K562 (cell line): ENCODE measurements around the gene CNTN2. TPM values are rescaled to one million over a fixed set of nuclear protein-coding genes. Genes with fewer than 3 reads are reported as not detected.

Experiments
- ATAC-seq: fragments of 200-7000 bp; cut with Tn5 transposase; 3 replicates; pipeline ENCODE4 v1.9.1; 2020; ENCODE audit warnings: moderate library complexity
- BruUV-seq: library from RNA; stranded (reverse); fragments of 400-500 nt; replicated peaks from 2 replicates; lab custom pipeline; 2021; lab: Mats Ljungman, UMichigan
- CTCF ChIA-PET: fragments of 300-600 bp; formaldehyde crosslinking; extraction: SDS; loops from one replicate; lab custom pipeline; 2021; ENCODE audit warnings: low intra/inter-chr PET ratio; lab: Yijun Ruan, JAX
- POLR2A ChIA-PET: fragments of 300-600, 350-650 bp; sonication (Branson Sonifier 250); formaldehyde crosslinking; extraction: SDS; loops from one replicate; lab custom pipeline; 2021; ENCODE audit warnings: antibody characterized with exemption, inconsistent platforms; lab: Yijun Ruan, JAX
- DNase-seq, 4 experiments: peaks; one replicate each; pipeline versions ENCODE4 v3.0.0 to v3.0.0-alpha.2; 2011 to 2018; ENCODE audit warnings: low spot score in 3 of 4, mixed read lengths in 3 of 4; ENCODE audit errors: extremely low read depth in 1 of 4
- FAIRE-seq: peaks from 2 replicates; lab custom pipeline; 2011; peaks lifted over from hg19 to GRCh38; lab: Jason Lieb, UNC
- H2AFZ ChIP-seq: 2 replicates; pipeline ENCODE4 v1.6.0; 2011; ENCODE audit warnings: low read depth, low read length, control low read depth, inconsistent platforms
- H3K27ac ChIP-seq: fragments of 200-600 bp; 3 replicates; pipeline ENCODE4 v1.8.0; 2011; ENCODE audit warnings: low read depth, mild to moderate bottlenecking, control low read depth, inconsistent platforms, low read length, moderate library complexity, mixed read lengths; ENCODE audit errors: extremely low read depth
- H3K27me3 ChIP-seq, 2 experiments: fragments of 300-600 bp in 1 of 2; 2 replicates in 1 of 2; 3 replicates in 1 of 2; pipeline versions ENCODE4 v1.6.0 to v1.8.0; 2011; ENCODE audit warnings: inconsistent platforms in 2 of 2, low read length in 2 of 2, mild to moderate bottlenecking in 1 of 2, mixed read lengths in 1 of 2, moderate library complexity in 1 of 2; ENCODE audit not compliant: control insufficient read depth in 2 of 2, insufficient read depth in 2 of 2
- H3K36me3 ChIP-seq: fragments of 300-600 bp; 3 replicates; pipeline ENCODE4 v1.8.0; 2011; ENCODE audit warnings: mild to moderate bottlenecking, low read length, inconsistent platforms; ENCODE audit not compliant: control insufficient read depth, insufficient read depth
- H3K4me1 ChIP-seq, 2 experiments: fragments of 200-600 bp in 1 of 2; replicated peaks in 1 of 2; 2 replicates in 1 of 2; 3 replicates in 1 of 2; pipeline versions ENCODE4 v1.5.1 to v1.8.0; 2011; ENCODE audit warnings: inconsistent platforms in 2 of 2, low read length in 2 of 2, mild to moderate bottlenecking in 1 of 2, mixed read lengths in 1 of 2, moderate library complexity in 1 of 2; ENCODE audit not compliant: control insufficient read depth in 2 of 2, insufficient read depth in 2 of 2
- H3K4me2 ChIP-seq: 2 replicates; pipeline ENCODE4 v1.6.1; 2011; ENCODE audit warnings: low read length, control low read depth, inconsistent platforms, mixed read lengths; ENCODE audit not compliant: insufficient read depth
- H3K4me3 ChIP-seq: fragments of 200-600 bp; sonication (generic), shearing (Covaris generic); 2 replicates; pipeline ENCODE4 v1.5.1; 2016; ENCODE audit warnings: control low read depth, inconsistent platforms
- H3K79me2 ChIP-seq: fragments of 200-600 bp; 3 replicates; pipeline ENCODE4 v1.8.0; 2011; ENCODE audit warnings: low read length, inconsistent platforms; ENCODE audit not compliant: control insufficient read depth, insufficient read depth
- H3K9ac ChIP-seq, 2 experiments: 2 replicates each; pipeline versions ENCODE4 v1.6.0 to v1.6.1; 2011; ENCODE audit warnings: low read depth in 2 of 2, low read length in 2 of 2, control low read depth in 1 of 2, inconsistent platforms in 1 of 2, mild to moderate bottlenecking in 1 of 2, mixed read lengths in 1 of 2; ENCODE audit not compliant: insufficient read depth in 1 of 2
- H3K9me1 ChIP-seq: one replicate; pipeline ENCODE4 v1.6.0; 2011; ENCODE audit warnings: inconsistent platforms, mild to moderate bottlenecking, low read length, moderate library complexity; ENCODE audit not compliant: control insufficient read depth, insufficient read depth
- H3K9me3 ChIP-seq: replicated peaks from 2 replicates; pipeline ENCODE4 v1.5.1; 2011; ENCODE audit warnings: low read depth, low read length, inconsistent platforms; ENCODE audit not compliant: control insufficient read depth, insufficient read depth
- H4K20me1 ChIP-seq: replicated peaks from 2 replicates; pipeline ENCODE4 v1.6.1; 2011; ENCODE audit warnings: low read length, inconsistent platforms, mixed read lengths; ENCODE audit not compliant: control insufficient read depth, insufficient read depth
- BCOR ChIP-seq: fragments of 450-650 bp; IDR thresholded peaks from 2 replicates; pipeline ENCODE4 v1.6.1; 2016
- DMBX1 ChIP-seq: fragments of 250-450 bp; sonication (Bioruptor Pico); IDR thresholded peaks from 2 replicates; pipeline ENCODE4 v1.8.0; 2022; ENCODE audit warnings: inconsistent platforms, mild to moderate bottlenecking, moderate library complexity, borderline replicate concordance
- NFE2 ChIP-seq: IDR thresholded peaks from 2 replicates; pipeline ENCODE4 v1.6.1; 2014; ENCODE audit warnings: antibody characterized with exemption, low read depth
- RBM25 ChIP-seq: fragments of 200-400 bp; formaldehyde crosslinking; IDR thresholded peaks from 2 replicates; pipeline ENCODE4 v1.6.1; 2018; ENCODE audit warnings: low read length, low read depth, moderate library complexity; ENCODE audit not compliant: severe bottlenecking
- SNRNP70 ChIP-seq: fragments of 200-400 bp; formaldehyde crosslinking; optimal IDR thresholded peaks from 2 replicates; pipeline ENCODE3; 2017; ENCODE audit warnings: low read depth, low read length
- TAL1 ChIP-seq: fragments of 450-650 bp; IDR thresholded peaks from 2 replicates; pipeline ENCODE4 v1.6.1; 2016; ENCODE audit warnings: mild to moderate bottlenecking
- TEAD2 ChIP-seq: fragments of 450-650 bp; IDR thresholded peaks from 2 replicates; pipeline ENCODE4 v1.6.1; 2016; ENCODE audit warnings: missing genetic modification characterization, control low read depth, missing compliant biosample characterization
- ZFP36 ChIP-seq: fragments of 150-350 bp; IDR thresholded peaks from 2 replicates; pipeline ENCODE4 v1.6.1; 2018; ENCODE audit warnings: low read length, low read depth; ENCODE audit not compliant: partially characterized antibody
- ZNF507 ChIP-seq: conservative IDR thresholded peaks from 2 replicates; pipeline ENCODE4 v1.6.1; 2017; ENCODE audit warnings: missing genetic modification characterization, missing compliant biosample characterization
- WGBS: fragments of 100-300 bp; shearing (Covaris generic); methylation state at CpG from one replicate; pipeline ENCODE4 v1.1.6; 2016; ENCODE audit warnings: low coverage, mixed read lengths; ENCODE audit not compliant: insufficient coverage; ENCODE audit errors: missing lambda C conversion rate; 5-methylcytosine and 5-hydroxymethylcytosine counted together
- in situ Hi-C: fragments of 300-500 bp; cut with MboI; formaldehyde crosslinking; loops from 4 replicates; pipeline ENCODE4 v1.15.0; 2018; ENCODE audit warnings: inconsistent platforms, mixed read lengths
- intact Hi-C: fragments of 100-400 bp; cut with micrococcal nuclease; formaldehyde crosslinking; loops from 2 replicates; pipeline ENCODE4 v1.14.2; 2022
- polyA plus RNA-seq, 8 experiments: library from polyadenylated mRNA; depleted of rRNA in 4 of 8; stranded (reverse) in 5 of 8; unstranded in 3 of 8; fragments of >200 nt; fragmentation: Nextera tagmentation in 2 of 8; fragmentation: Illumina TruSeq in 1 of 8; extraction: Ambion mirVana in 2 of 8; extraction: Trizol in 1 of 8; gene quantifications; 2 replicates each; pipeline versions ENCODE4 v1.2.1 to v1.2.3, GENCODE V29; 2011 to 2014; ENCODE audit warnings: inconsistent platforms in 1 of 8, missing spikeins in 1 of 8
- total RNA-seq, 7 experiments: library from RNA; depleted of rRNA in 6 of 7; stranded (reverse); fragments of >200 nt in 6 of 7; fragmentation: Illumina TruSeq in 2 of 7; extraction: Trizol in 2 of 7; gene quantifications; 2 replicates each; pipeline versions ENCODE4 v1.2.1 to v1.2.3, GENCODE V29; 2011 to 2021; ENCODE audit warnings: low replicate concordance in 1 of 7
- TF ChIP-seq, protein P1 (sequence below): sonication (generic); formaldehyde crosslinking; IDR thresholded peaks from 2 replicates; pipeline ENCODE4 v1.8.1; 2023; ENCODE audit warnings: mild to moderate bottlenecking, missing genetic modification reagents
- TF ChIP-seq, protein P2 (sequence below): sonication (generic); formaldehyde crosslinking; IDR thresholded peaks from 2 replicates; pipeline ENCODE4 v1.8.1; 2022; ENCODE audit warnings: missing genetic modification reagents
- TF ChIP-seq, protein P3 (sequence below): fragments of 450-650 bp; formaldehyde crosslinking; IDR thresholded peaks from 2 replicates; pipeline ENCODE4 v1.4.0; 2020; ENCODE audit warnings: mild to moderate bottlenecking, moderate library complexity

The CNTN2 gene
- total and polyA plus RNA-seq, 9 of the 15 experiments (the other 6 are each of a cell fraction or from before 2014, with no cell fraction given): not detected

DNA sequence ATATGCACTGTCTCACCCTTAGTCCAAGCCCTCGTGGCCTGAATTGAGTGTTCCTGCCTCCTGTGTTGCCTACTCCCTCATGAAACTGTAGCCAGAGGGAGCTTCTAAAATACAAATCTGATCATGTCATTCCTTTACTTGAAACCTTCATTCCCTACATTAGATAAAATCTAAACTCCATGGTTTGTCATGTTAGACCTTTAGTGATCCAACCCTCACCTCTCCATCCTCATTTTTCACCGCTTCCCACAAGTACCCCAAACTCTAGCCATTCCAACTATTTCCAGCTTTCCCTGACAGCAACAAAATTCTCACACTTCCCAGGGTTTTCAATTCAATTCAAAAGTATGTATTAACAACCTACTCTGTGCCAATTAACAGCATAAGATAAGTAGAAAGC is 18.3 kb upstream of the CNTN2 start:
- POLR2A ChIA-PET: no interaction called here
- Histone ChIP-seq H3K4me3 (no peak overlapping the region), H4K20me1 (peaks cover 7% of the 10 kb centered on the region), H3K36me3 (no peaks in the 10 kb centered on the region), H3K79me2 (no peaks in the 10 kb centered on the region), H3K4me1 (no peaks in the 10 kb centered on the region), H3K4me2 (no peak overlapping the region), H3K9ac (no peak overlapping the region), H3K27ac (no peak overlapping the region), H2AFZ (no peak overlapping the region), H3K27me3 (peaks cover 49 to 65% of the 10 kb centered on the region in 2 experiments), H3K9me1 (no peaks in the 10 kb centered on the region), H3K9me3 (no peaks in the 10 kb centered on the region)
- 0% methylated on average over 2 of the region's 2 CpGs for WGBS
- intact Hi-C loops (no loop called here), in situ Hi-C loops (no loop called here)
- ATAC-seq: no peak
- BruUV-seq: no TSS peak
- TF ChIP-seq DMBX1 (CRISPR knock-in tag) (no peak), ZNF507 (no peak), NFE2 (no peak), RBM25 (peak; percentile 2), TEAD2 (no peak), SNRNP70 (no peak), ZFP36 (no peak), TAL1 (no peak), BCOR (peak; percentile 36; the same call in 1 of the 2 replicates)
- TF ChIP-seq, protein P1, sequence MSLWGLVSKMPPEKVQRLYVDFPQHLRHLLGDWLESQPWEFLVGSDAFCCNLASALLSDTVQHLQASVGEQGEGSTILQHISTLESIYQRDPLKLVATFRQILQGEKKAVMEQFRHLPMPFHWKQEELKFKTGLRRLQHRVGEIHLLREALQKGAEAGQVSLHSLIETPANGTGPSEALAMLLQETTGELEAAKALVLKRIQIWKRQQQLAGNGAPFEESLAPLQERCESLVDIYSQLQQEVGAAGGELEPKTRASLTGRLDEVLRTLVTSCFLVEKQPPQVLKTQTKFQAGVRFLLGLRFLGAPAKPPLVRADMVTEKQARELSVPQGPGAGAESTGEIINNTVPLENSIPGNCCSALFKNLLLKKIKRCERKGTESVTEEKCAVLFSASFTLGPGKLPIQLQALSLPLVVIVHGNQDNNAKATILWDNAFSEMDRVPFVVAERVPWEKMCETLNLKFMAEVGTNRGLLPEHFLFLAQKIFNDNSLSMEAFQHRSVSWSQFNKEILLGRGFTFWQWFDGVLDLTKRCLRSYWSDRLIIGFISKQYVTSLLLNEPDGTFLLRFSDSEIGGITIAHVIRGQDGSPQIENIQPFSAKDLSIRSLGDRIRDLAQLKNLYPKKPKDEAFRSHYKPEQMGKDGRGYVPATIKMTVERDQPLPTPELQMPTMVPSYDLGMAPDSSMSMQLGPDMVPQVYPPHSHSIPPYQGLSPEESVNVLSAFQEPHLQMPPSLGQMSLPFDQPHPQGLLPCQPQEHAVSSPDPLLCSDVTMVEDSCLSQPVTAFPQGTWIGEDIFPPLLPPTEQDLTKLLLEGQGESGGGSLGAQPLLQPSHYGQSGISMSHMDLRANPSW (CRISPR knock-in tag): no peak
- TF ChIP-seq, protein P2, sequence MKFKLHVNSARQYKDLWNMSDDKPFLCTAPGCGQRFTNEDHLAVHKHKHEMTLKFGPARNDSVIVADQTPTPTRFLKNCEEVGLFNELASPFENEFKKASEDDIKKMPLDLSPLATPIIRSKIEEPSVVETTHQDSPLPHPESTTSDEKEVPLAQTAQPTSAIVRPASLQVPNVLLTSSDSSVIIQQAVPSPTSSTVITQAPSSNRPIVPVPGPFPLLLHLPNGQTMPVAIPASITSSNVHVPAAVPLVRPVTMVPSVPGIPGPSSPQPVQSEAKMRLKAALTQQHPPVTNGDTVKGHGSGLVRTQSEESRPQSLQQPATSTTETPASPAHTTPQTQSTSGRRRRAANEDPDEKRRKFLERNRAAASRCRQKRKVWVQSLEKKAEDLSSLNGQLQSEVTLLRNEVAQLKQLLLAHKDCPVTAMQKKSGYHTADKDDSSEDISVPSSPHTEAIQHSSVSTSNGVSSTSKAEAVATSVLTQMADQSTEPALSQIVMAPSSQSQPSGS (CRISPR knock-in tag): no peak
- TF ChIP-seq, protein P3, sequence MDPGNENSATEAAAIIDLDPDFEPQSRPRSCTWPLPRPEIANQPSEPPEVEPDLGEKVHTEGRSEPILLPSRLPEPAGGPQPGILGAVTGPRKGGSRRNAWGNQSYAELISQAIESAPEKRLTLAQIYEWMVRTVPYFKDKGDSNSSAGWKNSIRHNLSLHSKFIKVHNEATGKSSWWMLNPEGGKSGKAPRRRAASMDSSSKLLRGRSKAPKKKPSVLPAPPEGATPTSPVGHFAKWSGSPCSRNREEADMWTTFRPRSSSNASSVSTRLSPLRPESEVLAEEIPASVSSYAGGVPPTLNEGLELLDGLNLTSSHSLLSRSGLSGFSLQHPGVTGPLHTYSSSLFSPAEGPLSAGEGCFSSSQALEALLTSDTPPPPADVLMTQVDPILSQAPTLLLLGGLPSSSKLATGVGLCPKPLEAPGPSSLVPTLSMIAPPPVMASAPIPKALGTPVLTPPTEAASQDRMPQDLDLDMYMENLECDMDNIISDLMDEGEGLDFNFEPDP (CRISPR knock-in tag): no peak
- no peak for DNase-seq
- CTCF ChIA-PET: no interaction called here
- no peak for FAIRE-seq
